Activated naive CD4-positive, alpha-beta T cell treated with anti-CD3 and anti-CD28 coated beads, Interleukin-2, amount 10 ng/mL, durations not matched to agents 5 hours and 36 hours (primary cell): ENCODE measurements around the gene CTRB1. TPM values are rescaled to one million over a fixed set of nuclear protein-coding genes. Genes with fewer than 3 reads are reported as not detected.

Source experiments
- total RNA-seq, 2 experiments: library from RNA; stranded (reverse); gene quantifications; one replicate each; pipeline ENCODE4 v1.2.3, GENCODE V29; 2021

Gene CTRB1
- not detected for total RNA-seq

DNA sequence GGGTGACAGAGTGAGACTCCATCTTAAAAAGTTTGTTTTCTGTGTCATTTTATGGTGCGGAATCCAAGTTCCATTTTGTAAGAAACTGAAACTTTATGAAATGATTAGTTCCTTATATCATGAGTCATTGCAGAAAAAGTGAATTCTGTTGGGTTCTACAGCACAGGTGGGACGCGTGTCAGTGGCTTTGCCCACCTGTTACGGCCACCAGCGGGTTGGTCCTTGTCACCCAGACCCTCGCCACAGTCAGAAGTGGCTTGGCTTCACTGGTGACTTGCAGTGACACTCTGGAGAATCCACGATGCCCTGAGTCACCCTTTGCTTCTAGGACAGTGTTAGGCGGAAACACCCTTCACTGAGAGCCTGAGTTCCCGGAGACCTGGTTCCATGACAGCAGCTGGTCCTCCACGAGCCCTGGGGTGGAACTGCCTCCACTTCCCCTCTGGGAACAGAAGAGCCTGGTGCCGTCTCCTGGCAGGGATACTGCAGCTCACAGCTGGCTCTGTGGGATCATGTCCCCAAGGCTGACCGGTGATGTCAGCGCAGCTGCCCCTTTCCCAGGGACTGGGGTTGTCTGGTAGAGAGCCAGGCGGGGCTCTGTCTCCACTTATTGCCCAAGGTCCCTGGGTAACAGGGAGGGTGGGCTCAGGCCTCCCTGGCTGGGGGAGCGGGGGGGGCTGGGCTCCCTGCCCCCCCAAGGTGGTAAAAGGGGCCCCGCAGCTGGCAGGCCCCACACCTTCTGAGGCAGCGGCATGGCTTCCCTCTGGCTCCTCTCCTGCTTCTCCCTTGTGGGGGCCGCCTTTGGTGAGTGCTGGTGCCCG is at the start of gene CTRB1:
Gene CTRB1, plus strand, starts transcription at position 733 of the 821 bp plus-strand sequence. Its CDS starts 20 bp downstream, at position 753.

DNA sequence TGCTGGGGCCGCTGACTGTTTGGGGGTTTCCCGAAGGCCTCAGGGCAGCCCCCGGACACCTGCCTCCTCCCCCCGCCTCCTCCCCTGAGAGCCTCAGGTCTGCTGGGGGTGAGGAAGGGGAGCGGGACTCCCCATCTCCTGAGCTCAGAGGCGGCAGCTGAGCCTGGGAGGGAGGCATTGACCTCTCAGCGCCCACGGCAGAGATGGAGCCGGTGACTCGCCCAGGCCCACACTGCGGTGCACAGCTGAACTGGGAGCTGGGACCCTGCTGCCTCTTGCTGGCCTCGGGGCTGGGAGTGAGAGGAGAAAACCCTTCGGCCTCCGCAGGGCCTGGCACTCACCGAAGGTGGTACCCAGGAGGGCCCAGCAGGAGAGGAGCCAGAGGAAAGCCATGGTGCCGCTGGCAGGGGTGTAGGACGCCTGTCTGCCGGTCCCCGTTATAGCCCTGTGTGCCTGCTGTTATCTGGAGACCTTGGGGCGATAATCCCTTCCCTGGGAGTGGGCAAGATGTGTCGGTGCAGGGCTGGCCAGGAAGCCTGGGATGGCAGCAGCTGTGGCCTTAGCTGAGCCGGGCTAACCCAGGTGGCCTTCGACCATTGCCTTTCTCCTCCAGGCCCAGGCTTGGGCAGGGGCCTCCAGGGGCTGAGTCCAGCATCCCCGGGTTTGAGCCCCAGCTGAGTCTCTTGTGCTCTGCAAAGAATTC is 11.9 kb upstream of the CTRB1 start, which contains the start of gene CTRB2:
Gene CTRB2, minus strand, starts transcription at position 413 of the 703 bp plus-strand sequence. Its CDS starts 20 bp downstream, at position 393.

DNA sequence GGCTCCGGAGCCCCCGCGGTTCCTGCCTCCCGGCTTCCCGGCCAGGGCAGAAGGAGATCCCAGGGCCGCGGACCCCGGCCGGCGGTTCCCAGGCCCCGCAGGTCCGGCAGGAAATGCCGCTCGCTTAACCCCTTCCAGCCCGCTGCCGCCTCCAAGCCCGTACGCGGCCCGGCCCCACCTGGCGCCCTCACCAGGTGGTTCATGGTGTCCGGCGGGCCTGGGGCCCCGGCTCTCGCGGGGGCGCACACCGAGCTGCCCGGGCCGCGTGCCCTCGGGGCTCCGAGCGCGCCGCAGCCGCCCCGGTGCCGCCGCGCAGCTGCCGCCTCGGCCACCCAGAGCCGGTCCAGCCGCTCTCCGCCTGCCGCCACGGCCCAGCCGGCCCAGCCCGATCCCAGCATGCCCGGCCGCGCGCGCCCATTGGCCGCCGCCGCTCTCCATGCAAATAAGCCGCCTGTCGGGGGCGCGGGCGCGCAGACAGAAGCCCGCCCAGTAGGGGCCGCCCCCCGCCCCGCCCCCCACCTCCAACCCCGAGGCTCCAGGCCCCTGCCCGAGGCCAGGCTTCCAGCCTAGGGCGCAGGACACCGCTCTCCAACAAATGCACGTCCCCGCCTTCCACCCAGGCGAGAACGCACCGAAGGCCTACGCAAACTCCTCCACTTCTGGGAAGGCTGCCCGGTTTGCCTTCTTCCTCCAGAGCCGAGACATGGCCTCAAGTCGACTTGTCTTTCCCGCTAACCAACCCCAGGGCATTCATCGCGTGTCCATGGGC is 32.7 kb downstream of the CTRB1 start, which contains the start of gene BCAR1:
Gene BCAR1, minus strand, starts transcription at position 345 of the 769 bp plus-strand sequence. Its CDS starts 142 bp downstream, at position 203.

Other genes with a start within 250 kb of the CTRB1 start
- gene WDR59, start 233.9 kb upstream of the CTRB1 start, total RNA-seq, result 10 to 100 TPM; 69.4 to 81.5 TPM
- gene ZNRF1, start 220.0 kb upstream of the CTRB1 start, total RNA-seq, result 1 to 10 TPM; 5.0 to 7.2 TPM
- gene LDHD, start 102.2 kb upstream of the CTRB1 start, total RNA-seq, result under 1 TPM; 0.22 to 0.33 TPM
- gene ZFP1, start 70.5 kb upstream of the CTRB1 start, total RNA-seq, result 10 to 100 TPM; 13.3 to 13.7 TPM
- not detected for gene CTRB2, start 11.8 kb upstream of the CTRB1 start, total RNA-seq
- gene BCAR1, start 32.6 kb downstream of the CTRB1 start, total RNA-seq, result not detected
- gene CFDP1, start 214.5 kb downstream of the CTRB1 start, total RNA-seq, result 10 to 100 TPM; 37.9 to 39.8 TPM
- gene TMEM170A, start 245.7 kb downstream of the CTRB1 start, total RNA-seq, result 10 to 100 TPM; 35.3 to 35.5 TPM